Smooth muscle cell (in vitro differentiated cells): ENCODE data around the gene IGSF9. TPM values are rescaled to one million over a fixed set of nuclear protein-coding genes. Genes with fewer than 3 reads are reported as not detected.

Experiments used
- DNase-seq: peaks from one replicate; lab custom pipeline; 2025; ENCODE audit not compliant: unreplicated experiment; lab: John Stamatoyannopoulos, UW
- H2AFZ ChIP-seq: fragments of 200-600 bp; sonication (generic); 2 replicates; pipeline ENCODE4 v1.6.0; 2016; ENCODE audit warnings: antibody characterized with exemption, low read depth, mild to moderate bottlenecking
- H3F3A ChIP-seq: fragments of 200-600 bp; sonication (generic); 2 replicates; pipeline ENCODE4 v1.6.0; 2017; ENCODE audit warnings: antibody characterized with exemption, low read depth
- H3K27ac ChIP-seq: fragments of 200-600 bp; sonication (generic); 2 replicates; pipeline ENCODE4 v1.5.1; 2016; ENCODE audit warnings: low read depth, mild to moderate bottlenecking
- H3K27me3 ChIP-seq: fragments of 200-600 bp; sonication (generic); 2 replicates; pipeline ENCODE4 v1.6.1; 2016; ENCODE audit warnings: low read depth, mild to moderate bottlenecking
- H3K36me3 ChIP-seq: fragments of 200-600 bp; sonication (generic); 2 replicates; pipeline ENCODE4 v1.5.1; 2016; ENCODE audit warnings: low read depth
- H3K4me1 ChIP-seq: fragments of 200-600 bp; sonication (generic); 2 replicates; pipeline ENCODE4 v1.5.1; 2016; ENCODE audit warnings: low read depth
- H3K4me2 ChIP-seq: fragments of 200-600 bp; sonication (generic); 2 replicates; pipeline ENCODE4 v1.6.0; 2016; ENCODE audit warnings: mild to moderate bottlenecking
- H3K4me3 ChIP-seq: fragments of 200-600 bp; sonication (generic); 2 replicates; pipeline ENCODE4 v1.5.1; 2016; ENCODE audit warnings: mild to moderate bottlenecking
- H3K79me2 ChIP-seq: fragments of 200-600 bp; sonication (generic); 2 replicates; pipeline ENCODE4 v1.6.0; 2016; ENCODE audit warnings: low read depth, mild to moderate bottlenecking
- H3K9ac ChIP-seq: fragments of 200-600 bp; sonication (generic); 2 replicates; pipeline ENCODE4 v1.6.0; 2016; ENCODE audit warnings: low read depth
- H3K9me3 ChIP-seq: fragments of 200-600 bp; sonication (generic); replicated peaks from 2 replicates; pipeline ENCODE4 v1.5.1; 2016; ENCODE audit warnings: low read depth
- H4K20me1 ChIP-seq: fragments of 200-600 bp; sonication (generic); 2 replicates; pipeline ENCODE4 v1.6.0; 2016; ENCODE audit warnings: low read depth
- WGBS: methylation state at CpG from one replicate; pipeline ENCODE4 v1.1.7; 2016; ENCODE audit warnings: low lambda C conversion rate; 5-methylcytosine and 5-hydroxymethylcytosine counted together
- polyA plus RNA-seq: library from polyadenylated mRNA; unstranded; fragments of >200 nt; fragmentation: Nextera tagmentation; extraction: Ambion mirVana; gene quantifications from 2 replicates; pipeline ENCODE4 v1.2.1, GENCODE V29; 2016
- total RNA-seq: library from RNA; depleted of rRNA; stranded (reverse); fragments of >200 nt; gene quantifications from 2 replicates; pipeline ENCODE4 v1.2.3, GENCODE V29; 2014
- TF ChIP-seq, protein P1 (sequence below): fragments of 200-600 bp; sonication (generic); IDR thresholded peaks from 2 replicates; pipeline ENCODE4 v1.5.1; 2017; ENCODE audit warnings: borderline replicate concordance, mild to moderate bottlenecking, antibody characterized with exemption; ENCODE audit not compliant: insufficient read depth, poor library complexity, severe bottlenecking

Gene IGSF9
- total and polyA plus RNA-seq, 2 experiments from 2014 or later = 0.99 to 2.1 TPM

DNA sequence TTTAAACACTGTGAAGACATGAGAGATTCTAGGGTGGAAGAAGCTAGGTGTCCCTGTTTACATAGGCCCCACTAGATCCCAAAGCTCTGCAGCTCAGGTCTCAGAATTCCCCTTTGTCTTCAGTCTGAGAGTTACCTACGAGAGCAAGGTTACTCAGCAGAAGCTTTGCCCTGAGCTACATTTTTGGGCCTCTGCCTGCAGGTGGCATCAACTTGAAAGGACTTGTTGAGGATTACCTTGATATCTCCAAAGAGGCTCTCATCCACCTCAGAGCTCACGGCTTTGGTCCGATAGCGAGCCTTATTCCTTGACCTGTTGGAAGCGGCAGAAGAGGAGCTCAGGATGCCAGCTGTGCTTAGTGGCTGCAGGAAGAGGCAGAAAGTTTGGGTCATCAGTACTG, 52.5 kb downstream of the IGSF9 start:
- no peak overlapping the region for H3K27ac ChIP-seq

DNA sequence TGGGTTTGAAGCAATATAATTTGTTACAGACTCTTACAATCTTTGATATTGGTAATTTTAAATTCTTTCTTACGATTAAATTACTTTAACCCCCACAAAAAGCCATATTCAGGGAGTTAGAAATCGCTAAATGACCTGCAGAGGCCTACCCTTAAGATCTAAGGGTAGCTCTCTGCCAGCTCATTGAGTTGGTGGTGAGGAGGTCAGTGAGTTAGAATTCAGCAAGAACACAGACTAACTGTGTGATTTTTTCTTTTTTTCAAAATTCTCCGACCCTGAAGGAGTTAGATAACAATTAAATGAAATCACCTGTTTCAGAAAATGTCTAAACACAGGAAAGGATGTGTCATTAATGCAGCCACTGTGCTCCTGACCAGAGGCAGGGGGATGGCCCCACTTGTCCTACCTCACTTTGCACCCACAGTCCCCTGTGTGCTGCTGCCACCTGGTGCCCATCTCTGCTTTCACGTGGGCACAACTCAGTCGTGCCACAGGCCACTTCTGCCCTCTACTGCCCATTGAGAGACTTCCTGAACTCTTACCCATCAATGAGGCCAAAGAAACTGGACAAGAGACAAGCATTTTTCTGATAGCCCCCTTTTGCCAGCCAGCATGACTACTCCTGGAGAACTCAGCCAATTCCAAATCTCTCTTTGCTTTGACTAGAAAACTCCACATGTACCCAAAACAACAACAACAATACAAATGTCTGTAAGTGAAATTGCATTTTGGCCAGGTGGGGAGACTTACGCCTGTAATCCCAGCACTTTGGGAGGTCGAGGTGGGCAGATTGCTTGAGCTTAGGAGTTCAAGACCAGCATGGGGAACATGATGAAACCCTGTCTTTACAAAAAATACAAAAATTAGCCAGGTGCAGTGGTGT, 53.9 kb downstream of the IGSF9 start:
- H3K36me3 ChIP-seq = no peaks in the 10 kb centered on the region
- H3K9ac ChIP-seq = no peak overlapping the region
- DNase-seq = peak; percentile 25
- no peaks in the 10 kb centered on the region for H3F3A ChIP-seq
- no peaks in the 10 kb centered on the region for H3K79me2 ChIP-seq
- H3K4me1 ChIP-seq = peaks cover 10% of the 10 kb centered on the region
- H2AFZ ChIP-seq = no peak overlapping the region
- H3K4me2 ChIP-seq = no peak overlapping the region
- H3K4me3 ChIP-seq = no peak overlapping the region
- no peaks in the 10 kb centered on the region for H3K9me3 ChIP-seq
- TF ChIP-seq, protein P1, sequence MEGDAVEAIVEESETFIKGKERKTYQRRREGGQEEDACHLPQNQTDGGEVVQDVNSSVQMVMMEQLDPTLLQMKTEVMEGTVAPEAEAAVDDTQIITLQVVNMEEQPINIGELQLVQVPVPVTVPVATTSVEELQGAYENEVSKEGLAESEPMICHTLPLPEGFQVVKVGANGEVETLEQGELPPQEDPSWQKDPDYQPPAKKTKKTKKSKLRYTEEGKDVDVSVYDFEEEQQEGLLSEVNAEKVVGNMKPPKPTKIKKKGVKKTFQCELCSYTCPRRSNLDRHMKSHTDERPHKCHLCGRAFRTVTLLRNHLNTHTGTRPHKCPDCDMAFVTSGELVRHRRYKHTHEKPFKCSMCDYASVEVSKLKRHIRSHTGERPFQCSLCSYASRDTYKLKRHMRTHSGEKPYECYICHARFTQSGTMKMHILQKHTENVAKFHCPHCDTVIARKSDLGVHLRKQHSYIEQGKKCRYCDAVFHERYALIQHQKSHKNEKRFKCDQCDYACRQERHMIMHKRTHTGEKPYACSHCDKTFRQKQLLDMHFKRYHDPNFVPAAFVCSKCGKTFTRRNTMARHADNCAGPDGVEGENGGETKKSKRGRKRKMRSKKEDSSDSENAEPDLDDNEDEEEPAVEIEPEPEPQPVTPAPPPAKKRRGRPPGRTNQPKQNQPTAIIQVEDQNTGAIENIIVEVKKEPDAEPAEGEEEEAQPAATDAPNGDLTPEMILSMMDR = peak; percentile 97
- H3K27me3 ChIP-seq = no peaks in the 10 kb centered on the region
- H4K20me1 ChIP-seq = no peaks in the 10 kb centered on the region
- peak overlapping the region; percentile 38 for H3K27ac ChIP-seq
- 64% methylated on average over 7 of the region's 7 CpGs for WGBS

More for the DNA sequence above, 52.5 kb downstream of the IGSF9 start:
- Histone ChIP-seq H2AFZ (no peak overlapping the region), H3K4me1 (peaks cover 10% of the 10 kb centered on the region), H3K9me3 (no peaks in the 10 kb centered on the region), H3F3A (peaks cover 7% of the 10 kb centered on the region), H3K79me2 (no peaks in the 10 kb centered on the region), H4K20me1 (no peaks in the 10 kb centered on the region), H3K4me3 (no peak overlapping the region), H3K27me3 (no peaks in the 10 kb centered on the region), H3K9ac (no peak overlapping the region), H3K36me3 (no peaks in the 10 kb centered on the region), H3K4me2 (no peak overlapping the region)
- no peak for DNase-seq
- WGBS = 88% methylated on average over 5 of the region's 5 CpGs
- TF ChIP-seq, protein P1 = peak; percentile 5

DNA sequence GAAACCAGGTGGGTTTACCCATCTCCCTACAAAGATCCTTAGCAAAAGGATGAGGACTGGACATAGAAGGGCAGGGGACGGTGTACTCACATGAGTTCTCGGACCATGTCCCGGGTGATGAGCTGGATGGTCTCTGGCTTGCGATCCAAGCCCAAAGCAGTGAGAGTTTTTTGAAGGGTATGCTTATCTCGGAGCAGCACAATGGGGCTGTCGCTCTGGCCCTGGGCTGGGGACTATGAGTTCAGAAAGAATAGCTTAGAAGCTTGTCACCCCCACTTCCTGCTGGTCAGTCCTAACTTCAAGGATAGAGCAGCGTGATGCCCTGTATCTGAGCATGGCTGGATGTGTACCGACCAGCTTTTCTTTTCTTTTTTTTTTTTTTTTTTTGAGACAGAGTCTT, 55.0 kb downstream of the IGSF9 start:
- H3K27ac ChIP-seq = peak overlapping the region; percentile 35
- H3K79me2 ChIP-seq = no peaks in the 10 kb centered on the region
- no peak overlapping the region for H3K9ac ChIP-seq
- no peaks in the 10 kb centered on the region for H3K9me3 ChIP-seq
- no peak overlapping the region for H3K4me3 ChIP-seq
- H2AFZ ChIP-seq = no peak overlapping the region
- H3F3A ChIP-seq = no peaks in the 10 kb centered on the region
- H3K27me3 ChIP-seq = no peaks in the 10 kb centered on the region
- peak overlapping the region; percentile 45 for H3K4me2 ChIP-seq
- no peaks in the 10 kb centered on the region for H3K36me3 ChIP-seq
- no peak for DNase-seq
- 90% methylated on average over 8 of the region's 8 CpGs for WGBS
- TF ChIP-seq, protein P1 = no peak
- H3K4me1 ChIP-seq = peaks cover 10% of the 10 kb centered on the region
- no peaks in the 10 kb centered on the region for H4K20me1 ChIP-seq
